GM12892 (cell line): ENCODE data around the gene CLEC16A.

Experiments used
- POLR2A ChIP-seq: IDR thresholded peaks from 2 replicates; pipeline ENCODE4 v1.6.1; 2011; ENCODE audit warnings: low read depth, low read length, control low read depth
- POLR2AphosphoS5 ChIP-seq: IDR thresholded peaks from 2 replicates; pipeline ENCODE4 v1.6.1; 2011; ENCODE audit warnings: low read depth, low read length, control low read depth
- TAF1 ChIP-seq: IDR thresholded peaks from 2 replicates; pipeline ENCODE4 v1.6.1; 2011; ENCODE audit warnings: low read depth, mild to moderate bottlenecking, control low read depth, low read length, borderline replicate concordance

DNA sequence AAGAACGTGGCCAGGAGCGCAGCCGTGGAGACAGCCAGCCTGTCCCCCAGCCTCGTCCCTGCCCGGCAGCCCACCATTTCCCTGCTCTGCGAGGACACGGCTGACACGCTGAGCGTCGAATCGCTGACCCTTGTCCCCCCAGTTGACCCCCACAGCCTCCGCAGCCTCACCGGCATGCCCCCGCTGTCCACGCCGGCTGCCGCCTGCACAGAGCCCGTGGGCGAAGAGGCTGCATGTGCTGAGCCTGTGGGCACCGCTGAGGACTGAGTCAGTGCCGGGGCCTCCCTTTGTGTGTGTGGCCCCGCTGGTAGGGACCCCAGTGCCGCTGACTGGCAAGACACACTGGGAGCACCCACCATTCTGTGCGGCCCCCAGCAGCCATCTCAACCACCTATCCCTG is 234.1 kb downstream of the CLEC16A start:
- TF ChIP-seq TAF1 (no peak), POLR2A (no peak), POLR2AphosphoS5 (no peak)
